ENCODE measurements around the gene RAB1A. TPM values are rescaled to one million over a fixed set of nuclear protein-coding genes. Genes with fewer than 3 reads are reported as not detected.
A peak's percentile ranks its signal among the peaks of the same experiment; 100 is the strongest.
"Not testable (repeated sequence)": the region's sequence is repeated elsewhere in the genome, so short reads cannot be mapped to it uniquely, and the experiment has no call there.

The RAB1A gene
- total and polyA plus RNA-seq, 9 donors, result 57.5 to 125 (median 104) TPM

- no peaks in the 10 kb centered on the region for H3K9me3 ChIP-seq
- H3K4me3 ChIP-seq, result peak overlapping the region; percentile 54
- WGBS, 3 donors, result 6 to 9% (median 7%) methylated on average over 8 of the region's 8 CpGs
- DNase-seq, result no peak
- H3K27ac ChIP-seq, result peak overlapping the region in 1 of 2 donors; percentile 80
- no peaks in the 10 kb centered on the region for H3K27me3 ChIP-seq
- intact Hi-C loops (cut with DNase I), result loop anchor here in 2 of 4 donors (2.0 to 10.0 kb wide), 2 partner anchors 54 to 64 kb away; no protein-coding TSS in a partner anchor
- H3K36me3 ChIP-seq, result no peaks in the 10 kb centered on the region
- TF ChIP-seq EP300 (IDR thresholded peaks at IDR 0.05), result no peak
- TF ChIP-seq POLR2A (IDR thresholded peaks at IDR 0.05), result no peak
- TF ChIP-seq CTCF (IDR thresholded peaks at IDR 0.05), result no peak
- H3K4me1 ChIP-seq (ENCODE audit: insufficient read depth), result peaks cover 14% of the 10 kb centered on the region
Measured at GRCh38 chr2:65128297-65129190, 1.4 kb downstream of the RAB1A start.

GRCh38 chr2:65125457-65125856 lies 4.4 kb downstream of the RAB1A start:
- H3K27me3 ChIP-seq, H3K9me3 ChIP-seq, H3K27ac ChIP-seq, H3K4me3 ChIP-seq, H3K36me3 ChIP-seq: not testable (repeated sequence)
- H3K4me1 ChIP-seq (ENCODE audit: insufficient read depth), result peaks cover 14% of the 10 kb centered on the region
- peak in 1 of 5 donors; percentile 48 for DNase-seq
- intact Hi-C loops (cut with DNase I), result loop anchor here in 1 of 4 donors (10.0 kb wide), 1 partner anchor 51 kb away; no protein-coding TSS in a partner anchor
- 28 to 45% (median 34%) methylated on average over 7 of the region's 7 CpGs for WGBS, 3 donors

GRCh38 chr2:65122313-65122712 lies 7.6 kb downstream of the RAB1A start:
- H3K27me3 ChIP-seq, result no peaks in the 10 kb centered on the region
- no peak for TF ChIP-seq EP300 (IDR thresholded peaks at IDR 0.05)
- no peak for TF ChIP-seq CTCF (IDR thresholded peaks at IDR 0.05)
- TF ChIP-seq POLR2A (IDR thresholded peaks at IDR 0.05), result no peak
- H3K27ac ChIP-seq, result no peak overlapping the region
- H3K4me3 ChIP-seq, result no peak overlapping the region
- no peaks in the 10 kb centered on the region for H3K36me3 ChIP-seq
- intact Hi-C loops (cut with DNase I), result loop anchor here in 1 of 4 donors (10.0 kb wide), 1 partner anchor 48 kb away; no protein-coding TSS in a partner anchor
- no peak for DNase-seq
- 82 to 85% (median 83%) methylated on average over 7 of the region's 7 CpGs for WGBS, 3 donors
- no peaks in the 10 kb centered on the region for H3K9me3 ChIP-seq
- peaks cover 18% of the 10 kb centered on the region for H3K4me1 ChIP-seq (ENCODE audit: insufficient read depth)

- intact Hi-C loops (cut with DNase I), result loop anchor here in 1 of 4 donors (10.0 kb wide), 1 partner anchor 46 kb away; no protein-coding TSS in a partner anchor
- Histone ChIP-seq H3K4me3 (no peak overlapping the region), H3K27ac (no peak overlapping the region), H3K27me3 (no peaks in the 10 kb centered on the region), H3K4me1 (ENCODE audit: insufficient read depth) (peaks cover 17% of the 10 kb centered on the region), H3K9me3 (no peaks in the 10 kb centered on the region), H3K36me3 (no peaks in the 10 kb centered on the region)
- TF ChIP-seq CTCF (IDR thresholded peaks at IDR 0.05), result no peak
- no peak for TF ChIP-seq POLR2A (IDR thresholded peaks at IDR 0.05)
- TF ChIP-seq EP300 (IDR thresholded peaks at IDR 0.05), result no peak
- 68 to 73% (median 72%) methylated on average over 5 of the region's 5 CpGs for WGBS, 3 donors
- DNase-seq, result no peak
Measured at GRCh38 chr2:65120990-65121693, 8.8 kb downstream of the RAB1A start.
